Stimulated activated effector memory CD8-positive, alpha-beta T cell treated with anti-CD3 and anti-CD28 coated beads, Interleukin-12 subunit alpha, Interleukin-12 subunit beta, amount 100 ng/mL, for 72 hours (primary cell): ENCODE data around the gene CDKAL1.
"Not testable (repeated sequence)": the region's sequence is repeated elsewhere in the genome, so short reads cannot be mapped to it uniquely, and the experiment has no call there.

Experiments
- ATAC-seq: fragments of 150-1000 bp; cut with Tn5 transposase; 2 replicates; pipeline ENCODE4 v1.10.0; 2021
- DNase-seq, 2 donors: peaks; one replicate each; pipeline ENCODE4 v3.0.0; 2021 to 2022; ENCODE audit warnings: low spot score in 2 of 2
- H3K27ac Mint-ChIP-seq: one replicate; pipeline ENCODE4 v1.8.0; 2022; ENCODE audit warnings: mild to moderate bottlenecking, mixed read lengths
- H3K36me3 Mint-ChIP-seq: one replicate; pipeline ENCODE4 v1.8.0; 2022; ENCODE audit warnings: mild to moderate bottlenecking, mixed read lengths
- H3K4me1 Mint-ChIP-seq: one replicate; pipeline ENCODE4 v1.8.0; 2022; ENCODE audit warnings: mixed read lengths
- H3K4me3 Mint-ChIP-seq: one replicate; pipeline ENCODE4 v1.8.0; 2022; ENCODE audit warnings: mild to moderate bottlenecking, mixed read lengths
- H3K9me3 Mint-ChIP-seq: one replicate; pipeline ENCODE4 v1.8.0; 2022; ENCODE audit warnings: mixed read lengths

CDKAL1 gene

GRCh38 chr6:20572288-20572687 is 38.0 kb downstream of the CDKAL1 start:
- Mint-ChIP-seq H3K36me3 (peaks cover 29% of the 10 kb centered on the region), H3K4me3 (no peak overlapping the region), H3K9me3 (no peaks in the 10 kb centered on the region), H3K27ac (no peak overlapping the region), H3K4me1 (peaks cover 6% of the 10 kb centered on the region)
- no peak for ATAC-seq
- DNase-seq, result no peak

DNA sequence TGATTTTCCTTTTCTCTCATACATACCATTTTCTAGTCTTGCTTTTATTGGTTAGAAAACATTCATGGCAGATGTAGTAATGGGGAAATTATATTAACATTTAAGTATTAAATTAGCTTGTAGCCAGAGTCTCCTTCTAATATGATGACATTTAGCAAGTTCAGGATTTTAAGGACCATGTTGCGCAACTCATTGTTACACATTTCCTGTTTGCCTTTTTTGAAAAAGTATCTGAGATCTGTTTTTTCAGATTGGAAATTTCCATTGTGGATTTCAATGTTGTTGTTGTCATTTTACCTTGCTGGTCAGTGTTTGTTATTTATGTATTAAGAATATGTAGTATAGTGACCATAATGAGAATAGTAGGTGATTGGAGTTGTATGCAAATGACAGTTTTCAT is 38.7 kb downstream of the CDKAL1 start:
- no peak overlapping the region for H3K27ac Mint-ChIP-seq
- H3K4me1 Mint-ChIP-seq, result peaks cover 6% of the 10 kb centered on the region
- no peak for ATAC-seq
- H3K9me3 Mint-ChIP-seq, result no peaks in the 10 kb centered on the region
- DNase-seq, result no peak
- peaks cover 27% of the 10 kb centered on the region for H3K36me3 Mint-ChIP-seq
- no peak overlapping the region for H3K4me3 Mint-ChIP-seq

GRCh38 chr6:20574355-20574754 is 40.1 kb downstream of the CDKAL1 start:
- Mint-ChIP-seq H3K4me1 (no peaks in the 10 kb centered on the region), H3K27ac (no peak overlapping the region)

DNA sequence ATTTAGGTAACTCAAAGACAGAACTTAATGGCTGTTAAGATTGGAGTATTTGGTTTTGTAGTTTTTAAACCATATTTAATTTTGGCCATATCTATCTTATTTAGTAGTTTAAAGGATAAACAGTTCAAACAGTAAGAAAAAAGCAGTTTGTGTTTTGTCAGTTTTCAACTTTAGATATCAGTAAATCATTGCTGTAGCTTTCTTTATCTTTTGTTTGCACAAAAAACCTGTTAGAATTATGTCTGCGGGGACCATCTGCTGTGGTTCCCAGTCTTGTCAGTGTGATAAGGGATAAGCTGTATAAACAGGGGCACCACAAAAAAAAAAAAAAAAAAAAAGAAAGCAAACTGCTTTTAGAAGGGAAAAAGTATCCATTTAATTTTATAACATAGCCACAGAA is 40.9 kb downstream of the CDKAL1 start:
- H3K4me1 Mint-ChIP-seq, result peaks cover 7% of the 10 kb centered on the region
- no peak overlapping the region for H3K4me3 Mint-ChIP-seq
- DNase-seq, result no peak
- ATAC-seq, result no peak
- no peaks in the 10 kb centered on the region for H3K9me3 Mint-ChIP-seq
- H3K36me3 Mint-ChIP-seq, result peaks cover 42% of the 10 kb centered on the region
- no peak overlapping the region for H3K27ac Mint-ChIP-seq

More at GRCh38 chr6:20574355-20574754, 40.1 kb downstream of the CDKAL1 start:
- no peak for DNase-seq
- ATAC-seq, result no peak
- Mint-ChIP-seq H3K4me3 (no peak overlapping the region), H3K9me3 (no peaks in the 10 kb centered on the region), H3K36me3 (peaks cover 35% of the 10 kb centered on the region)

- Mint-ChIP-seq H3K4me1 (peaks cover 10% of the 10 kb centered on the region), H3K27ac (no peak overlapping the region), H3K36me3 (peaks cover 42% of the 10 kb centered on the region), H3K4me3 (no peak overlapping the region), H3K9me3 (no peaks in the 10 kb centered on the region)
- DNase-seq, result no peak
- ATAC-seq, result no peak
Observed at GRCh38 chr6:20575704-20576451, 41.6 kb downstream of the CDKAL1 start.

DNA sequence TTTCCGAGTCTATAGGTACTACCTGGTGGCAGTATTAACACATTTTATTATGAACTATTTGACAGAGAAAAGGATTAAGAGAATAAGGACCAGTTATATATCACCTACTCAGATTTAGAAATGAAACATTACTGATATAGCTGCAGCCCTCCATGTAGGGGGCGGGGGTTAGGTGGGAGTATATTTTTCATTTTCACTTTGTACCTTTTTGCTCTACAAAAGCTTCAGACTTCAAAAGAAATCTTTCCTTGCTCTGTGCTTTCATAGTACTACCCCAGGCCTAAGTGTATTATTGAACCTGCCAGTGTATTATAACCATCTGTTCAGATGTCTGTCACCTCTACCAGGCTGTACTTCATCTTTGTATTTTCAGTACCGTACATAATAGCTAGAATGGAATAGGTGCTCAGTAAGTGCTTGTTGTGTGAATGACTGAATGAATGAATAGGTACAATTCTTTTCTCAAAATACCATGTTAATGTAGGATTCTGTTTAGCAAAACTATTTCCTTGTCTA is 43.0 kb downstream of the CDKAL1 start:
- Mint-ChIP-seq H3K9me3 (no peaks in the 10 kb centered on the region), H3K4me3 (no peak overlapping the region), H3K4me1 (peaks cover 10% of the 10 kb centered on the region), H3K36me3 (peaks cover 42% of the 10 kb centered on the region), H3K27ac (no peak overlapping the region)
- DNase-seq, result no peak
- ATAC-seq, result no peak

GRCh38 chr6:20581070-20581469 is 46.8 kb downstream of the CDKAL1 start:
- Mint-ChIP-seq H3K4me3 (no peak overlapping the region), H3K9me3 (no peaks in the 10 kb centered on the region), H3K36me3 (peaks cover 34% of the 10 kb centered on the region), H3K4me1 (peaks cover 39% of the 10 kb centered on the region), H3K27ac (no peak overlapping the region)
- ATAC-seq, result no peak
- no peak for DNase-seq

- H3K4me1 Mint-ChIP-seq, result peaks cover 39% of the 10 kb centered on the region
- H3K4me3 Mint-ChIP-seq, result no peak overlapping the region
- peaks cover 40% of the 10 kb centered on the region for H3K36me3 Mint-ChIP-seq
- H3K9me3 Mint-ChIP-seq, result no peaks in the 10 kb centered on the region
- no peak for DNase-seq
- ATAC-seq, result peak; percentile 89
- H3K27ac Mint-ChIP-seq, result no peak overlapping the region
Observed at GRCh38 chr6:20582586-20583443, 48.6 kb downstream of the CDKAL1 start.

- Mint-ChIP-seq H3K4me1 (peaks cover 39% of the 10 kb centered on the region), H3K36me3 (peaks cover 40% of the 10 kb centered on the region), H3K27ac (no peak overlapping the region), H3K9me3 (no peaks in the 10 kb centered on the region), H3K4me3 (no peak overlapping the region)
- ATAC-seq (no peak), DNase-seq (no peak)
Observed at GRCh38 chr6:20583444-20583800, 49.2 kb downstream of the CDKAL1 start.

GRCh38 chr6:20584100-20584731 is 50.0 kb downstream of the CDKAL1 start:
- ATAC-seq, result peak; percentile 47
- H3K4me3 Mint-ChIP-seq, result no peak overlapping the region
- H3K4me1 Mint-ChIP-seq, result peaks cover 39% of the 10 kb centered on the region
- no peaks in the 10 kb centered on the region for H3K9me3 Mint-ChIP-seq
- no peak for DNase-seq
- H3K36me3 Mint-ChIP-seq, result peaks cover 34% of the 10 kb centered on the region
- H3K27ac Mint-ChIP-seq, result peak overlapping the region; percentile 35

DNA sequence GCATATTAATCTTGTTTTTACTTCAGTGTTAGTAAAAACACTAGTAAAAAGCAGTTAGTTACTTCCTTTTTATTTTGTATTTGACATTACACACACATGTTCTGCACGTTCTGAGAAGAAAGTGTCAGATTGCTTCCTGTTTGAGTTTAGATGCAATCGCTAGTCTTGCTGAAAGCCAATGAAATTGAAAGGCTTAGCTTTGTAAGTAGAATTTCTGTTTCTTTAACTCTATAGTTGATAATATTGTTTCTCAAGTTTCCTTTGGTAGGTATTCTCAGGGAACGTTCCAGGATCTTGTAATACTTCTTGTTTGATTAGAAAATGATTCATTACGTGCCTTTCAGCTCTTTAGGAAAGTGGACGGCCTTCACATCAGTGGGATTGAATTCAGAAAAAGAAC is 55.0 kb downstream of the CDKAL1 start:
- DNase-seq (no peak), ATAC-seq (no peak)
- Mint-ChIP-seq H3K4me3 (no peak overlapping the region), H3K27ac (no peak overlapping the region), H3K9me3 (peaks cover 6% of the 10 kb centered on the region), H3K4me1 (peaks cover 21% of the 10 kb centered on the region), H3K36me3 (peaks cover 48% of the 10 kb centered on the region)

DNA sequence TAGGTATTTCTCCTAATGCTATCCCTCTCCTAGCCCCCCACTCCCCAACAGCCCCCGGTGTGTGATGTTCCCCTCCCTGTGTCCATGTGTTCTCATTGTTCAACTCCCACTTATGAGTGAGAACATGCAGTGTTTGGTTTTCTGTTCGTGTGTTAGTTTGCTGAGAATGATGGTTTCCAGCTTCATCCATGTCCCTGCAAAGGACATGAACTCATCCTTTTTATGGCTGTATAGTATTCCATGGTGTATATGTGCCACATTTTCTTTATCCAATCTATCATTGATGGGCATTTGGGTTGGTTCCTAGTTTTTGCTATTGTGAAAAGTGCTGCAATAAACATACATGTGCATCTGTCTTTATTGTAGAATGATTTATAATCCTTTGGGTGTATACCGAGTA is 56.2 kb downstream of the CDKAL1 start:
- H3K4me3 Mint-ChIP-seq, H3K27ac Mint-ChIP-seq, DNase-seq, ATAC-seq: not testable (repeated sequence)
- Mint-ChIP-seq H3K36me3 (peaks cover 44% of the 10 kb centered on the region), H3K4me1 (peaks cover 19% of the 10 kb centered on the region), H3K9me3 (peaks cover 12% of the 10 kb centered on the region)

GRCh38 chr6:20594299-20594853 is 60.1 kb downstream of the CDKAL1 start:
- Mint-ChIP-seq H3K36me3 (peaks cover 44% of the 10 kb centered on the region), H3K9me3 (peaks cover 12% of the 10 kb centered on the region), H3K27ac (peak overlapping the region; percentile 86), H3K4me1 (peaks cover 16% of the 10 kb centered on the region)
- DNase-seq, H3K4me3 Mint-ChIP-seq, ATAC-seq: not testable (repeated sequence)

DNA sequence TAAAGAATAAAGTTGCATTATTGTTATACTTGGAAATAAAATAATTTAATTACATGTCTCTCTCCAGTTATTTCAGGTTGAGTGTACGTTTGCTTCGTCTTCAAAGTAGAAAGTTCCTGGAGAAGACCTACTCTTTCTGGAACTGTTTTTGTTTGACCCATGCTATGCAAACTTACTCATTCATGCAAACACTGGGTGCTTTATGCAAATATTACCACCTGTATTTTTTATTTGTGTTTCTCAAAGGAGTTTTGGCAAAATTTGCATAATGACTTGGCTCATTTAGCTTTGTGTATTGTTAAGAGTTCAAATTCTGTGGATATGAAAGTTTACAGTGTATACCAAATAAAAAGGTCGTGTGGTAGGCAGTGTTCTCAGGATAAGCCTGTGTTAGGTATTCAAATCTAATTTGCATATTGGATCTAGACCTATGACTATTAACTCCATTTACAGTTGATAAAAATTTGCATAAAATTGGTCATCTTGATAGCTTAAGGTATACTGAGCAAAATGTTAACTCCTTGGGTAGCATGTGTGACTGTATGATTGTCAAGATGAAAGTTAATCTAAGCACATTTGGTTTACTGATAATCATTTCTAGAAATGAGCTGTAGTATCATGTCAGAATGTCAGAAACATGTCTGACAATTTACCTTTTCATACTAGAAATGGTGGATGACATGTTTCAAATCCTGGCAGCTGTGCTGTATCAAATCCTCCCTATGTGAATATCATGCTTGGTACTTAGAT is 65.2 kb downstream of the CDKAL1 start:
- Mint-ChIP-seq H3K27ac (no peak overlapping the region), H3K4me1 (peaks cover 12% of the 10 kb centered on the region), H3K4me3 (no peak overlapping the region), H3K36me3 (peaks cover 28% of the 10 kb centered on the region), H3K9me3 (peaks cover 4% of the 10 kb centered on the region)
- DNase-seq (no peak), ATAC-seq (peak; percentile 99)
